GM18520 (cell line): ENCODE data around the gene REST.

Experiments
- ATAC-seq: cut with Tn5 transposase; IDR thresholded peaks from one replicate; pipeline ENCODE4 v1.9.1; 2021; ENCODE audit not compliant: unreplicated experiment

REST gene

DNA sequence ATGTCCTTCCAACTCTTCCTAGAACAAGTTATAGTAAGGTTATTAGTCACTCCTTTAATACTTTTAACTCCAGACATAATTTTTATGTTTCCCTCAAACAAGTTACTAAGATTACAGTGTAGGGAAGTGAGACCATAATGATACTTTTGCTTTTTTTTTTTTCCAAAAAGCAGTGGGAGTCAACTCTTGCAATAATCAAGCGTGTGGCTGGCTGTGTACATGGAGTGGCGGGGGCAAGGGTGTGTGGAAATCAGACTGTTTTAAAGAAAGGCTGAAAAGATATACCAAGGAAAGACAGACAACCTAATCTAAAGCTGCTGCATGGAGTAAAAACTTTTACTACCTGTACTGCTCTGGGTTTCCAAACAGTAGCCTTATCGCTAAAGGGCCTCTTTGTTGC is 65.6 kb downstream of the REST start:
- ATAC-seq: no peak

- no peak for ATAC-seq
These were observed 68.7 kb downstream of the REST start for GRCh38 chr4:56976283-56976836.

DNA sequence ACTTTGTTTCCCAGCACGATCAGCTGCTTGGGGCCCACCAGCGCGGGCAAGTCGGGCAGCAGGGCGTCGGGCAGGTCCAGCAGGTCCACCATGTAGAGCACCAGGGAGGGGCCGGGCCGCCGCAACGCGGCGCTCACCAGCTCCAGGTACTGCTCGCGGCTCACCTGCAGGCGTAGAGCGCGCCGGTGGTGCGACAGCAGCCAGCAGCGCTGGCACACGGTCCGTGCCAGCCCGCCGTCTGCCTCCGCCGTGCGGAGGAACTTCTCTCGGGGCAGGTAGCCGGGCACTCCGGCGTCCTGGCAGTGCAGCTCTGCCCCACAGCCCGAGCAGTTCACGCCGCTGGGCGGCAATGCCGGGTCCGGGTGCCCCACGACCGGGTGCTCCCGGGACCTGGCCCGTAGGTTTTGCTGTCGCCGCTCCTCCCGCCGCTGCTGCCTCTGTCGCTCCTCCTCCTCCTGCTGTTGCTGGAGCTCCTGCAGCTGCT is 69.2 kb downstream of the REST start:
- ATAC-seq: peak; percentile 12

DNA sequence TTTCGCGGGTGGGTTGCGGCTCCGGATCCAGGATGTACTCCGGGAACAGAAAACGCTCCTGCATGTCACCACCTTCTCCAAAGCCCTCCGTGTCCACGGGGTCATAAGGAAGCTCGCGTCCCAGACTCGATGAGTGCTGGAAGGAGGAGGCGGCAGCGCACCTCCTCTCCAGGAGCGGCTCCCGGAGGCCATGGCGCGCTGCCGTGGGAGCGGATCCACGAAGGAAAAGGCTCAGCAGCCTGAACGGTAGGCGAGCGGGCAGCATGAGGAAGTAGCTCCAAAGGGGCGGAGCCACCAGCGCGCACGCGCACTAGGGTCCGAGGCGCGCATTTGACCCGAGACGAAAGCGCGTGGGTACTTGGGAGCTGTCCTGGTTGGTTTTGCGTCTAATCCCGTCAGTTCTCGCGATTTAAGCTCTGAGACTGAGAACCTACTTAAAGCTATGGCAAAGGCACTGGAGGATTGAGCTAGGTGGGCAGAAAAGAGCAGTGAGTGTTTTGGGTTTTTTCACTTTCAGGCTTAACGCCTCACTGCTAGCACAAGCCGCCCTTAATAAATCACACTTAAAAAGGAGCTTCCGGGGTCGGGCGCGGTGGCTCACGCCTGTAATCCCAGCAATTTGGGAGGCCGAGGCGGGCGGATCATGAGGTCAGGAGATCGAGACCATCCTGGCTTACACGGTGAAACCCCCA is 69.8 kb downstream of the REST start, which contains the start of gene NOA1:
Gene NOA1 (minus strand): TSS at position 286 of the 692 bp plus-strand sequence. CDS start 21 bp downstream, at position 265.
- ATAC-seq: peak; percentile 83

- peak; percentile 41 for ATAC-seq
These were observed 71.1 kb downstream of the REST start, which contains the start of gene POLR2B for GRCh38 chr4:56978750-56979303. Gene POLR2B (plus strand): TSS chr4:56978896. CDS start chr4:56978986, 90 bp downstream.

DNA sequence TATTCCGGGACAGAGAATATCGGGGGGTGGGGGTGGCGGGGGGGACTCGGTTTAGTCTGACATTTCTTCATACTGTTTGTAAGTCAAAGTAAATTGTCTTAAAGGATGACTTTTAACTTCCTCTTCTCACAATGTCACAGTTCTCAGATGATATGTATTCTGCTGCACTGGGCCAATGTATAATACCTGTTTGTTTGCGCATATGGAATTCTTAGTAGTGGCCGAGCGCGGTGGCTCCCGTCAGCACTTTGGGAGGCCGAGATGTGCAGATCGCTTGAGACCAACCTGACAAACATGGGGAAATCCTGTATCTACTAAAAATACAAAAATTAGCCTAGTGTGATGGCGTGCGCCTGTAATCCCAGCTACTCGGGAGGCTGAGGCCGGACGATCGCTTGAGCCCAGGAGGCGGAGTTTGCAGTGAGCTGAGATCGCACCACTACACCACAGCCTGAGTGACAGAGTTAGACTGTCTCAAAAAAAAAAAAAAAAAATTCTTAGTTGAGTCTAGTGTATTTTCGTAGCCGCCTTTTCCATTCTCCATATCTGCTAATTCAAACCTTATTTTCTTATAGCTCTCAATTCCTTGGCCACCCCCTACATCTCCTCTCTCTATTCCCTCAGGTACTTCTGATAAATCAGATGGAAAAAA is 71.8 kb downstream of the REST start:
- no peak for ATAC-seq

GRCh38 chr4:56981795-56982201 is 74.1 kb downstream of the REST start:
- no peak for ATAC-seq

DNA sequence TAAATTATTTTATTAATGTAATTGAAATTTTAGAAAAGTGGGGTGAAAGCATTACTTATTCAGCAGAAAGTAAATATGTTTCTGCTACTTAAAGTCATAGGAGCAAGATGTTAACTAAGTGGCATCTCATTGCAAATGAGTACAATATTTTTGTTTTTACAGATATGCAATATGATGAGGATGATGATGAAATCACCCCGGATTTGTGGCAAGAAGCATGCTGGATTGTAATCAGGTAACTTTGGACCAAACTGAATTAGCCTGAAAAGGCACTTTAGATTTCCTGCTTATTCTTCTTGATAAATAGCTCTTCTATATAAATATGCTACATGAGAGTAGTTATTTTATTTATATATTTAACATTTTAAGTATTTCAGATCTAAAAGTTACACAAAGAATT is 78.5 kb downstream of the REST start:
- no peak for ATAC-seq

- no peak for ATAC-seq
These were observed 79.3 kb downstream of the REST start for GRCh38 chr4:56986952-56987351.

DNA sequence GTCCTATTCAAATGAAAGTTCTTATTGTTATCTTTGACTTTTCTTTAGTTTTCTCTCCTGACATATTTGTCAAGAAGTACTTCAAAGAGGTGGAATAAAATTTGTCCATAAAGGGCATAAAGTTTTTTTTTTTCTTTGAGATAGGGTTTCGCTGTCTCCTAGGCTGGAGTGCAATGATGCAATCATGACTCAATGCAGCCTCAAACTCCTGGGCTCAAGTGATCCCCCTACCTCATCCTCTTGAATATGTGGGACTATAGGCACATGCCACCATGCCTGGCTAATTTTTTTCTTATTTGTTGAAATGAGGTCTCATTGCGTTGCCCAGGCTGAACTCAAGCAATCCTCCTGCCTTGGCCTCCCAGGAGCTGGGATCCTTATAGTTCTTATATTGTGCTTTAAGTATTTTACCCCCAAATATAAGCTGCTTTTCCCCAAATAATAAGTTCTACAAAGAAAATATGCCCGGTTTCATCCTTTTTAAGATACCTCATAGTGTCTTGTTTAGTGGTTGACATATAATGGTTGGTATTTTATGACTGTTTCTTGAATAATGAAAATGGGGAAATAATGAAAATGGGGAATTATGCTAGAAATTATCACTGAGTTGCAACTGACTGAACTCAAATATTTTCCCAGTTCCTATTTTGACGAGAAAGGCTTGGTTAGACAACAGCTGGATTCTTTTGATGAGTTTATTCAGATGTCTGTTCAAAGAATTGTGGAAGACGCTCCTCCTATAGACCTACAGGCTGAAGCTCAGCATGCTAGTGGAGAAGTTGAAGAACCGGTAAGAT is 82.6 kb downstream of the REST start:
- ATAC-seq: no peak

DNA sequence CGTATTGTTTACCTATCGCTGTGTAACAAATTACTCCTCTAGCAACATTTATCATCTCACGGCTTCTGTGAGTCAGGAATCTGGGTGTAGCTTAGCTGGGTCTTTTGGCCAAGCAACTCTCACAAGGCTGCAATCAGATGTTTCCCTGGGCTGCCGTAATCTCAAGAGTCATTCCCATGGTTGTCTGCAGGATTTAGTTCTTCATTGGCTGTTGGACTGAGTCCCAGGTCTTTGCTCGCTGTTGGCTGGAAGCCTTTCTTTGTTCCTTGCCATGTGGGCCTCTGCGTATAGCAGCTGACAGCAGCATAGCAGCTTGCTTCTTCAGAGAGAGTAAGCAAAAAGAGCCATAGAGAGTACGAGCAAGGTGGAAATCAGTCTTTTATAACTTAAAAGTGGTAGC is 87.8 kb downstream of the REST start:
- no peak for ATAC-seq

DNA sequence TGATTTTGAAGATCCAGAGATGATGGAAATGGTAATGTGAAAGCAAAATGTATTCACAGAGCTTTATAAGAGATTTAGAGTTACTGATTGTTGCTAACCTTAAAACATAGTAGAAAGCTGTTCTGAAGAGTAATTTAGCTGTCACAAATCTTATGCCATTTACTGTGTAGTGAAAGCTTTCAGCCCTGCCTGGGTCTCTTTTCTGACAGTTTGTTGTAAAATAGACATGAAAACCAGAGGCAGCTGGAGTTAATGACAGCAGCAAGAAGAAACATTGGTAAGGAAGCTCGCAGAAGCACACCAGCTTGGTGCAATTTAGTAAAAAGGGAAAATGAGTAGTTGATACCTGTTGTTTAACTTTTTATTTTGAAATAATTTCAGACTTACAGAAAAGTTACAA is 92.1 kb downstream of the REST start:
- no peak for ATAC-seq

DNA sequence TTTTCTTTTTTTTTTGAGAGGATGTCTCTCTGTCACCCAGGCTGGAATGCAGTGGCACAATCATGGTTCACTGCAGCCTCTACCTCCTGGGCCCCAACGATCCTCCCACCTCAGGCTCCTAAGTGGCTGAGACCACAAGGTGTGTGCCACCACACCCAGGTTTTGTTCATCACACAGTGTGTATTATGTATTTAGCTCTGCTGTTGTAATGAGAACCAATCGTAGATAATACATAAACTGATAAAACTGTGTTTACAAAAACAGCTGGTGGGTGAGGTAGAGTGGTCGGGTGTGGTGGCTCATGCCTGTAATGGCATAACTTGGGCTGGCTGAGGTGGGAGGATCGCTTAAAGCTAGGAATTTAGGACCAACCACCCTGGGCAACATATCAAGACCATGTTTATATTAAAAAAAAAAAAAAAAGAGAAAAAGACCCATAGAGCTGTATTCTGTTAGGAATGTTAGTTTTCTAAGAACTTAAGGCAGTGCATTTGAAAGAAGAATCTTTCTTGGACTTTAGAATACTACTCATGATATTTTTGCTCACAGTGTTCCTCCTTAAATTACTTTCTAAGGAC is 105.9 kb downstream of the REST start:
- ATAC-seq: no peak
